Activated CD4-positive, alpha-beta T cell treated with anti-CD3 and anti-CD28 coated beads for 1 hour (primary cell): ENCODE measurements around the gene ETV3.
"Not testable (repeated sequence)": the region's sequence is repeated elsewhere in the genome, so short reads cannot be mapped to it uniquely, and the experiment has no call there.

Experiments
- DNase-seq: peaks from one replicate; pipeline ENCODE4 v3.0.0-alpha.2; 2020

The ETV3 gene

GRCh38 chr1:157111396-157112165, 26.6 kb downstream of the ETV3 start:
- no peak for DNase-seq

GRCh38 chr1:157110686-157111085, 27.5 kb downstream of the ETV3 start:
- no peak for DNase-seq

- DNase-seq = no peak
Measured at GRCh38 chr1:157110003-157110402, 28.2 kb downstream of the ETV3 start.

GRCh38 chr1:157108448-157108847, 29.7 kb downstream of the ETV3 start:
- no peak for DNase-seq

GRCh38 chr1:157107702-157108101, 30.5 kb downstream of the ETV3 start:
- DNase-seq = no peak

GRCh38 chr1:157106813-157107189, 31.4 kb downstream of the ETV3 start:
- DNase-seq = no peak

- DNase-seq = no peak
Measured at GRCh38 chr1:157105988-157106812, 32.0 kb downstream of the ETV3 start.

GRCh38 chr1:157105298-157105987, 32.8 kb downstream of the ETV3 start:
- no peak for DNase-seq

- no peak for DNase-seq
Measured at GRCh38 chr1:157104598-157105293, 33.4 kb downstream of the ETV3 start.

- no peak for DNase-seq
Measured at GRCh38 chr1:157103268-157103667, 34.9 kb downstream of the ETV3 start.

GRCh38 chr1:157101149-157101548, 37.0 kb downstream of the ETV3 start:
- DNase-seq = no peak

- no peak for DNase-seq
Measured at GRCh38 chr1:157099633-157100009, 38.6 kb downstream of the ETV3 start, which contains the start of gene ETV3L. ETV3L (minus strand) TSS chr1:157099808; CDS start chr1:157099523, 285 bp downstream.

- not testable (repeated sequence) for DNase-seq
Measured at GRCh38 chr1:157098987-157099632, 39.1 kb downstream of the ETV3 start.

- no peak for DNase-seq
Measured at GRCh38 chr1:157098519-157098918, 39.7 kb downstream of the ETV3 start.

- no peak for DNase-seq
Measured at GRCh38 chr1:157097692-157098091, 40.5 kb downstream of the ETV3 start.

- DNase-seq = no peak
Measured at GRCh38 chr1:157096881-157097280, 41.3 kb downstream of the ETV3 start.

GRCh38 chr1:157095551-157095950, 42.6 kb downstream of the ETV3 start:
- DNase-seq = no peak

- no peak for DNase-seq
Measured at GRCh38 chr1:157095091-157095490, 43.1 kb downstream of the ETV3 start.

- no peak for DNase-seq
Measured at GRCh38 chr1:157092831-157093230, 45.4 kb downstream of the ETV3 start.

GRCh38 chr1:157091668-157092273, 46.4 kb downstream of the ETV3 start:
- no peak for DNase-seq

GRCh38 chr1:157091186-157091585, 47.0 kb downstream of the ETV3 start:
- no peak for DNase-seq

- DNase-seq = no peak
Measured at GRCh38 chr1:157090771-157091170, 47.4 kb downstream of the ETV3 start.
